Dedifferentiated amniotic fluid mesenchymal stem cell (primary cell): ENCODE results near the gene RAPGEF3.

ENCODE experiments used
- DNase-seq: peaks from one replicate; pipeline ENCODE4 v3.0.0-alpha.2; 2016; ENCODE audit errors: extremely low spot score

Gene RAPGEF3

GRCh38 chr12:47789712-47790489 lies 31.2 kb upstream of the RAPGEF3 start:
- no peak for DNase-seq

DNA sequence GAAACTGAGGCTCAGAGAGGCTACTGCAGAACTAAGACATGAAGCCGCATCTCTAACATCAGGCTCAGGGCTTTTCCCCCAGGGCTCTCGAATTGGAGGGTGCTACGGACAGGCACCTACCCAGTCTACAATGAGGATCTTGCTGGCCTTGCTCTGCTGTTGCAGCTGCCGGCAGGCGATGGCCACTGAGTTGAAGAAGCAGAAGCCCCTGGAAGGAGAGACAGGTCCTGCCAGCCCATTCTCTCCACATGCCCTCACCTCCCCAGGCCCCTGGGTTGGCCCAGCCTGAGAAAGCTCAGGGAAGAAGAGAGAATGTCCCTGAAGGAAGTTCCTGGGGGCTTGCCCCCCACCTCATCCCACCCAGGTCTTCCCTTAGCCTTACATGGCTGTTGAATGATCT lies 30.5 kb upstream of the RAPGEF3 start:
- no peak for DNase-seq

DNA sequence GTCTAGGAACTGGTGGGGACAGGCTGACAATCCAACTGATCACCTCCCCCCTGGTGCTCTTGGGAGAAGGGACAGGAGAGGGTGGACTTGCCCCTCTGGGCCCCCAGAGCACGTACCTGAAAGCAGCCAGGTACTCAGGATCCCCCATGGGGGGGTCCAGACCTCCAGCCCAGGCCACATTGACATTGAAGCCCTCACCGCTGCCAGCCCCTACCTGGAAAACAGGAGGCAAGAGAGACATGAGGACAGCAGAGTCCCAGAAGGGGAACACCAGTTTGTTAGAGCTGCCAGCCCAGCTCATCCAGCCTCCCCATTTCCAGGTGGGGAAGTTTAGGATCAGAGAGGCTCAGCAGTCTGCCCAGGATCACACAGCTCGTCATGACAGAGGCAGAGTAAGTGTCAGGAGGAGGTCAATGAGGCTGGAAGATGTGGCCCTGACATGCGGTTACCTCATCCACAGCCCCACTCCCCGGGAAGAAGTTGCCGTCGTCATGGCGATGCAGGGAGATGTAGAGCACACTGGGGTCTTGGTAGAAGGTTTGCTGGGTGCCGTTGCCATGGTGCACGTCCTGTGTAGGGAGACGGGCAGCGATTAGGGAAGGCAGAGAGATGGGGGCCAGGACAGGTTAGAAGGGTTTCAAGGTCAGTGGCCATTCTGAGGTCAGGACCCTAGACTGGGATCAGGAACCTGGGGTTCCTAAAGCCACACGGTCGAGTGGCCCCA lies 29.1 kb upstream of the RAPGEF3 start:
- DNase-seq: no peak

- DNase-seq: no peak
Measured at GRCh38 chr12:47786662-47787280, 28.1 kb upstream of the RAPGEF3 start.

- no peak for DNase-seq
Measured at GRCh38 chr12:47785887-47786661, 27.4 kb upstream of the RAPGEF3 start.

DNA sequence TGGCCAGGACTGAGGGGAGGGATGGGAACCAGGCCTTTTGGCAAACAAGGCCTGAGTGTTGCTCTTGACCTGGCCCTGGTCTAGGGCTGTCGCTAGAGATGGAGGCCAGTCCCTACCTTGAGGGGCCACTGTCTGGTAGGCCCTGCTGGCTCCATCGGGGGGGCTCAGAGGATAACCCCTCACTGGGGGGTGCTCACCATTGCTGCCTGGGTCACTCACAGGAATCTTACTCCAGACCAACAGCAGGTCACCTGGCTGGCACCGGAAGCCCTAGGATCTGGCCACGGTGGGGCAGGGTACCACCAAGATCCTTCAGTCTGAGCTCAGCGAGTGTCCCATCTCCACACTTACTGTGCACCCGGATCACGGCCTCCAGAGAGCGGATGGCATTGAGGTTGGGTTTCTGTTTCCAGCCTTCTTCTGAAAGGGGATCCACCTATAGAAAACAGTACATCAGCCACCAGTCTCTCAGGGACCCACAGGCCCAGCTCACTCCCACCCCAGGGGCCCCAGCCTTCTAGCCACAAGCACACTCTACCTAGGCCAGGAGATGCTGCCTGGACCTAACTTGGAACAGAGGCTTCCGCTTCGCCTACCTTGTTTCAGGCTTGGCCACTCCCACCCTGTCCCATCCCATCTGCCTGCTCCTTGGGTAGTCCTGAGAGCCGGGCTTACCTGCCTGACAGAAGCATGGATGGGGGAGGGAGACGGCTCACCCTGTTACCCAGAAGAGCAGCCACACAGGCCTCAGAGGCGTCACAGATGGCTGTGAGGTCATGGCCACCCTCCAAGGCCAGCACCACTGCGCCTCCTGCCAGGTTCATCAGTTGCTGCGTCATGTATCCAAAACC lies 26.6 kb upstream of the RAPGEF3 start:
- no peak for DNase-seq

GRCh38 chr12:47783821-47784819 lies 25.4 kb upstream of the RAPGEF3 start:
- no peak for DNase-seq

- DNase-seq: no peak
Measured at GRCh38 chr12:47783024-47783755, 24.5 kb upstream of the RAPGEF3 start.

DNA sequence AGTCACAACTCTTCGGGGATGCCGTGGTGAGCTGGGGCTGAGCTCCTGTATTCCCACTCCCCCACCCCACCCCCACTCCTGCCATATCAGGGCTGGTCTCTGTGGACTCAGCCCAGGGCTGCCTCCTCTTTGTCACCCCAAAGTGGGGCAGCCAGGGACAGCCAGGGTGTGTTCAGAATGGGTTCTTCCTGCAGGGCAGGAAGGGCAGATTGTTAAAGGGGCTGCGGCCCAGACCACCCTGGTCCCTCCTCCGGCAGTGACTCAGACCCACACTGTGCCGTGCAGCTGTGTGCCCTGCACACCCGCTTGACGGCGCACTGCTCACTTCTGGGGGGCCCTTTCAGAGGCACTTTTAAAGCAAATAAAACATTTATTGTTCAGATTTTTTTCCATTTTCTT lies 23.7 kb upstream of the RAPGEF3 start:
- DNase-seq: no peak

GRCh38 chr12:47781479-47782371 lies 23.0 kb upstream of the RAPGEF3 start:
- no peak for DNase-seq

DNA sequence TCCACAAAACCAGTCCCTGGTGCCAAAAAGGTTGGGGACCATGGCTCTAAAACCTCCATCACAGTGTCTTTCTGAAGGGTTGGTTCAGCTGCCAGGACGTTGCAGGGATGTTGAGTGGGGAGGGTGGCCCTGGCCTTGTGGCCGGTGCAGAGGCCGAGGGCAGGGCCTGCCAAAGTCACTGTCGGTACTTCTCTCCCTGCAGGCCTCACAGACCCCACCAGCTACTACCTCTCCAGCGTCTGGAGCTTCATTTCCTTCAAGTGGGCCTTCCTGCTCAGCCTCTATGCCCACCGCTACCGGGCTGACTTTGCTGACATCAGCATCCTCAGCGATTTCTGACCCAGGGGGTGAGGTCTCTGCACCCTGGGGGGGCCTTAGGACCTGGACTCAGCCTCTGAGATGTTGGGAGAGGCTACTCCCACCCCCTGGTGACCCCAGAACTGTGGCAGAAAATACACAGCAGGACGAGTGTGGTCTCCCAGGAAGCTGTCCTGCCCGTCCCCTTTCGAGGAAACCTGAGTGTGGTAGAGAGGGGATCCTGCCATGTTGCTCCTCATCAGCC lies 21.3 kb upstream of the RAPGEF3 start:
- no peak for DNase-seq

GRCh38 chr12:47779301-47779942 lies 20.7 kb upstream of the RAPGEF3 start:
- DNase-seq: peak; percentile 84

- no peak for DNase-seq
Measured at GRCh38 chr12:47778881-47779280, 20.2 kb upstream of the RAPGEF3 start.

DNA sequence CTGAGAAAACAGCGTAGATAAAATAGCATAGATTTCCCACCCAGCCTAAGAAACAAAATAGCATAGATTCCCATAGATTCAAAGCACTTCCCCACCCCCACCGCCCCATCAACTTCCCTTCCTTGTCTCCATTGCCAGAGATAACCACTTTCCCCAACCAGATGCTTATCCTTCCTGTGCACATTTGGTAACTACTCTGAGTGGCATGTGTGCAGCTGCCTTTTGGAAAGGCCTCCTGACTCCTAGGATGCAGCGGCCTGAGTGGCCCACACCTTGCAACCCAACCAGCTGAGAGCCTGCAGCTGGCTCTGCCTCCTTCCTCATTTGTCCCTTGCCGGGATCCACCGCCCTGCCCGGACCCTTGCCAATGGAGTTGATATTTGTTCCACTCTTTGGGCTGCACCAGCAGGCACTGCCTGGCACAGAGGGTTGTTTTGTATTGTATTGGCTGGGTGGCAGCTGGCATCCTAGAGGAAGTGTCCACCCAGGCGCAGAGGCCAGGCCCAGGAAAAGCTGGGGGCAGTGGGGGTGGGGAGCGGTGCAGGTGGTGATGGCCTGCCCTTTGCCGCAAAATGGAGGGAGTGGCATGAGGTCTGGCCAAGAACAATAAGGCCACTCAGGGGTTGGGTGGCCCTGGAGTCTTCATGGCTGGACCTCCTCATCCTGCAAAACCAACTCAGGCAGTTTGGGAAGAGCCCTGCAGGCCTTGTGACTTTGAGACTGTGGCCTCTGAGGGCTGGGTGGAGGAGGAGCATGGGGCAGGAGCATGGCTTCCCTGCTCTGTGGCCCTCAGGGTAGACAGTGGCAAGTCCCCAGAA lies 19.3 kb upstream of the RAPGEF3 start:
- DNase-seq: no peak

- DNase-seq: no peak
Measured at GRCh38 chr12:47777151-47777550, 18.5 kb upstream of the RAPGEF3 start.

DNA sequence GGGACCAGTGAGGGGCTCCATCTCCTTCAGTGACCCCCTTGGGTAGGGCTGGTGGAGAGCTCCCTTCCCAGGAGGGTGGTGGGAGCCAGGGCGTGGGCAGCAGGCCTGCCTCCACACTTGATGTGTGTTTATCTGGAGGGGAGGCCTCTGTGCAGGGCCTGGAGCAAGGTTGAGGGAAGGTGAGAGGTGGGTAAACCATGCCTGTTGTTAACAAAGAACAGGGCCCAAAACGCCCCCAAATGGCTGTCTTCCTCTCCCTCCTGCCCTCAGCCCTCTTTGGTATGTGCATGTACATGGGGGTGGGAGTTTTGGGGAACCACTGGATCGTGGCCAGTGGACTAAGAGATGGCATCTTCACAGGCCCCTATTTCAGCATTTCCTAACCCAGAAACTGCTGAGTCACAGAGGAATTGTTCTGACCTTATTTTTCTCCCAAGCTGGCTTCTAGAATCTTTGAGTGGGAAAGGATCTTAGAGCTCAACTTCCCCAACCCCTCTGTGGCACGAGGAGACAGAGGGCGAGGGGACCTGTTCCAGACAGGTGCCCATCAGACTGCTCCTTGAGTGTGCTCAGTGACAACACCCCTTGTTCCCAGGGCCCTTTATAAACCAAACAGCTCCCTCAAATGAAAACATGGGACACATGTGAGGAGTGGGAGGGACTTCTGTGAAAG lies 17.9 kb upstream of the RAPGEF3 start:
- peak; percentile 23 for DNase-seq
